ENCODE measurements around the gene CTNNA1. TPM values are rescaled to one million over a fixed set of nuclear protein-coding genes. Genes with fewer than 3 reads are reported as not detected.

The CTNNA1 gene
- total RNA-seq, 6 experiments from 2014 or later = 101 to 192 (median 123) TPM

DNA sequence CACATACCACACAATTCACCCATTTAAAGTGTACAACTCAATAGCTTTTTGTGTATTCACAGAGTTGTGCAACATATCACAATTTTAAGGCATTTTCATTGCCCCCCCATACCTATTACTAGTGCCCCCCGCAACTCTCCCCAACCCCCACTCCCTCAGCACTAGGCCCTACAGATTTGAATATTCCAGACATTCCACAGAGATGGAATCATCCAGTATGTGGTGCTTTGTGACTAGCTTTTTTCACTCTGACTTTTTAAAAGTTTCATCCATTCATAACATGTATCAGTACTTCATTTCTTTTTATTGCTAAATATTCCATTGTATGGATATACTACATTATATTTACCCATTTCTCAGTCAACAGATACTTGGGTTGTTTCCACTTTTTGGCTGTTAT, 224.9 kb downstream of the CTNNA1 start:
- Histone ChIP-seq H3K4me1 (no peaks in the 10 kb centered on the region), H3K4me3 (no peak overlapping the region), H3K27me3 (no peaks in the 10 kb centered on the region), H3K9me3 (no peaks in the 10 kb centered on the region), H3K27ac (no peak overlapping the region), H3K36me3 (no peaks in the 10 kb centered on the region)
- no peak for TF ChIP-seq POLR2A (IDR thresholded peaks at IDR 0.05)
- TF ChIP-seq, protein P1, sequence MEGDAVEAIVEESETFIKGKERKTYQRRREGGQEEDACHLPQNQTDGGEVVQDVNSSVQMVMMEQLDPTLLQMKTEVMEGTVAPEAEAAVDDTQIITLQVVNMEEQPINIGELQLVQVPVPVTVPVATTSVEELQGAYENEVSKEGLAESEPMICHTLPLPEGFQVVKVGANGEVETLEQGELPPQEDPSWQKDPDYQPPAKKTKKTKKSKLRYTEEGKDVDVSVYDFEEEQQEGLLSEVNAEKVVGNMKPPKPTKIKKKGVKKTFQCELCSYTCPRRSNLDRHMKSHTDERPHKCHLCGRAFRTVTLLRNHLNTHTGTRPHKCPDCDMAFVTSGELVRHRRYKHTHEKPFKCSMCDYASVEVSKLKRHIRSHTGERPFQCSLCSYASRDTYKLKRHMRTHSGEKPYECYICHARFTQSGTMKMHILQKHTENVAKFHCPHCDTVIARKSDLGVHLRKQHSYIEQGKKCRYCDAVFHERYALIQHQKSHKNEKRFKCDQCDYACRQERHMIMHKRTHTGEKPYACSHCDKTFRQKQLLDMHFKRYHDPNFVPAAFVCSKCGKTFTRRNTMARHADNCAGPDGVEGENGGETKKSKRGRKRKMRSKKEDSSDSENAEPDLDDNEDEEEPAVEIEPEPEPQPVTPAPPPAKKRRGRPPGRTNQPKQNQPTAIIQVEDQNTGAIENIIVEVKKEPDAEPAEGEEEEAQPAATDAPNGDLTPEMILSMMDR (IDR thresholded peaks at IDR 0.05) = no peak
- WGBS (ENCODE audit: insufficient coverage, low coverage, low lambda C conversion rate, missing lambda C conversion rate) = 63% methylated on average over 1 of the region's 1 CpG
- DNase-seq = no peak
- intact Hi-C loops (cut with DNase I) = no loop called here
- ATAC-seq = no peak

DNA sequence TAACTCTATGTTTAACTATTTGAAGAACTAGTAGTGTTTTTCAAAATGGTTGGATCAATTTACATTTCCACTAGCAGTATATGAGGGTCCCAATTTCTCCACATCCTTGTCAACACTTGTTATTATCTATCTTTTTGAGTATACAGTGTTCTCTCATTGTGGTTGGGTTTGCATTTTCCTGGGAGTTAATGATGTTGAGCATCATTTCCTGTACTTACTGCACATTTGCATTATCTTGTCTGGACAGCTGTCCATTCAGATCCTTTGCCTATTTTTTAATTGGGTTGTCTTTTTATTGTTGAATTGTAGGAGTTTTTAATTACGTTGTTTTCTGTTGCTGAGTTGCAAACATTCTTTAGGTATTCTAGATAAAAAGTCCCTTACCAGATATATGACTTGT, 225.4 kb downstream of the CTNNA1 start:
- TF ChIP-seq POLR2A (IDR thresholded peaks at IDR 0.05) = no peak
- TF ChIP-seq, protein P1 (IDR thresholded peaks at IDR 0.05) = no peak
- no peak for ATAC-seq
- Histone ChIP-seq H3K4me1 (no peaks in the 10 kb centered on the region), H3K27ac (no peak overlapping the region), H3K36me3 (no peaks in the 10 kb centered on the region), H3K27me3 (no peaks in the 10 kb centered on the region), H3K9me3 (no peaks in the 10 kb centered on the region), H3K4me3 (no peak overlapping the region)
- 58% methylated on average over 1 of the region's 1 CpG for WGBS (ENCODE audit: insufficient coverage, low coverage, low lambda C conversion rate, missing lambda C conversion rate)
- intact Hi-C loops (cut with DNase I) = no loop called here
- DNase-seq = no peak

DNA sequence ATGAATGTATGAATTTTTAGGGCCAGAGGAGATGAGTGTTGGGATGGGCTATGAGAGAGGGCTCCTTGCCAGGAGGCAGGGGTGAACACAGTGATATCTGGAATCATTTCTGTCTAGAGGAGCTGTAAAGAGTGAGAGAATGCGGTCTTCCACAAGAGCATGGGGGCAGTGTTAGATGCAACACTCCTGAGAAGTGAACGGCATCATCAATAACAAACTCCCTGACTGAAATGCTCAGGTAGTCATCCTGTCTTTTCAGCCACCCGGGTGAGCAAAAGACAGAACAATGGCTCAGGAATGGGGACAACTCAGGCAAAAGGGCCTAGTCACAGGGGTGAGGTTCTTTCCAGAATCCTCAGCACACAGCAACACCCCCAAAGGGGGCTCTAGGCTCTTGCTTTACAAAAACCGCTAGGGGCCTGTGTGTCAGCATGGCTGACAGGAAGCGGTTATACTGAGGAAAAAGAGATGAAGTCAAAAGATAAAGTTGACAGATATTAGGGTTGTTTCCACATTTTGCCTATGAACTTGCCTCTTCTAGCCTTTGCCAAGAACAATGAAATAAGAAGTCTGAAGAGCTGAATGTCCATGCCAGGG, 226.6 kb downstream of the CTNNA1 start:
- no peak for TF ChIP-seq POLR2A (IDR thresholded peaks at IDR 0.05)
- TF ChIP-seq, protein P1 (IDR thresholded peaks at IDR 0.05) = no peak
- no peaks in the 10 kb centered on the region for H3K36me3 ChIP-seq
- no peak overlapping the region for H3K27ac ChIP-seq
- intact Hi-C loops (cut with DNase I) = no loop called here
- no peaks in the 10 kb centered on the region for H3K4me1 ChIP-seq
- DNase-seq (no peak), ATAC-seq (no peak)
- 100% methylated on average over 1 of the region's 5 CpGs for WGBS (ENCODE audit: insufficient coverage, low coverage, low lambda C conversion rate, missing lambda C conversion rate)
- no peaks in the 10 kb centered on the region for H3K9me3 ChIP-seq
- no peaks in the 10 kb centered on the region for H3K27me3 ChIP-seq
- no peak overlapping the region for H3K4me3 ChIP-seq

DNA sequence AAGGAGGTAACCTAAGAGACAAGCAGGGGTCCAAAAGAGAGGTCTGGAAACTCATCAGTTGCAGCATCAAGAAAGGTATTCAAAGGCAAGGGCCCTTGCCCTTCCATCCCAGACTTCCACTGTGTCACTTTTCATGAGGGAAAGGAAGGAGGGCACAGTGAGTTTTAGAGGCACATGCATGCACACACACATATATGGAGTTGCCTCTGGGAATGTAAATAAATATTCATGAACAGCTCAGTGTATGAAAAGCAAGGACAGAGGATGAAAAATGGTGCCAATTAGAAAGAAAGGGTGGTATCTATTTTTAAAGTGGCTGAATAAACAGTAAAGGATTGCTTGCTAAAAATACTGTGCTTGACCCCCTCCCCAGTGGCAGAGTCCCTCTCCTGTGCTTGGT, 227.2 kb downstream of the CTNNA1 start:
- Histone ChIP-seq H3K36me3 (no peaks in the 10 kb centered on the region), H3K27me3 (no peaks in the 10 kb centered on the region), H3K4me3 (no peak overlapping the region), H3K27ac (no peak overlapping the region), H3K4me1 (no peaks in the 10 kb centered on the region), H3K9me3 (no peaks in the 10 kb centered on the region)
- no peak for TF ChIP-seq POLR2A (IDR thresholded peaks at IDR 0.05)
- TF ChIP-seq, protein P1 (IDR thresholded peaks at IDR 0.05) = no peak
- intact Hi-C loops (cut with DNase I) = no loop called here
- ATAC-seq (no peak), DNase-seq (no peak)

DNA sequence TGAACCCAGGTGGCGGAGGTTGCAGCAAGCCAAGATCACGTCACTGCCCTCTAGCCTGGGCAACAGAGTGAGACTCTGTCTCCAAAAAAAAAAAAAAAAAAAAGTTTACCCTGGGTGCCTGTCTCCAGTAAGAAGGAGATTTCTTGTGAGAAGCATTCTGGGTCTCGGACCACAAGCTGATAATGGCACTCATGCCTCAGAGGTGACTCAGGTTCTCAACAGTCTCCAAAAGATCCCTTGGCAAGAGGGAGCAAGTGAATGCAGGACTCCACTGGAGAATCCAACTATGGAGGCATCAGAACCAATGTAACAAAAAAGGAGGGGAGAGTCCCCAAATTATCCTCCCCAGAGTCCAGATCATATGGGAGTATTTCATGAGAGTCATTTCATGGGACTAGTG, 227.9 kb downstream of the CTNNA1 start:
- ATAC-seq (no peak), DNase-seq (no peak)
- H3K4me3 ChIP-seq = no peak overlapping the region
- H3K9me3 ChIP-seq = no peaks in the 10 kb centered on the region
- H3K27ac ChIP-seq = no peak overlapping the region
- 100% methylated on average over 1 of the region's 3 CpGs for WGBS (ENCODE audit: insufficient coverage, low coverage, low lambda C conversion rate, missing lambda C conversion rate)
- no peaks in the 10 kb centered on the region for H3K4me1 ChIP-seq
- H3K27me3 ChIP-seq = no peaks in the 10 kb centered on the region
- intact Hi-C loops (cut with DNase I) = no loop called here
- no peaks in the 10 kb centered on the region for H3K36me3 ChIP-seq
- TF ChIP-seq, protein P1 (IDR thresholded peaks at IDR 0.05) = no peak
- no peak for TF ChIP-seq POLR2A (IDR thresholded peaks at IDR 0.05)

Measured in right lobe of liver (tissue), 6 donors.